AG04449 (cell line): ENCODE measurements around the gene RC3H1.

Experiments used
- CTCF ChIA-PET: fragments of 350-600 bp; formaldehyde crosslinking; extraction: SDS; loops from one replicate; lab custom pipeline; 2021; ENCODE audit warnings: antibody characterized with exemption; lab: Yijun Ruan, JAX
- POLR2A ChIA-PET: fragments of 400-600, 350-600 bp; formaldehyde crosslinking; extraction: SDS; loops from one replicate; lab custom pipeline; 2020; ENCODE audit warnings: antibody characterized with exemption, inconsistent platforms; lab: Yijun Ruan, JAX
- DNase-seq: peaks from one replicate; pipeline ENCODE4 v3.0.0-alpha.2; 2010; ENCODE audit warnings: low read depth, low spot score
- H3K4me3 ChIP-seq: 2 replicates; pipeline ENCODE4 v1.5.1; 2011; ENCODE audit warnings: low read depth, mild to moderate bottlenecking, control low read depth, low read length
- TF ChIP-seq, protein P1 (sequence below): IDR thresholded peaks from one replicate; pipeline ENCODE4 v1.5.1; 2011; ENCODE audit warnings: mild to moderate bottlenecking, moderate library complexity, low read length, control low read depth, inconsistent platforms; ENCODE audit not compliant: insufficient read depth; ENCODE audit errors: missing control alignments

The RC3H1 gene

GRCh38 chr1:173913111-173913510 lies 109.0 kb downstream of the RC3H1 start:
- no peak for DNase-seq
- no peak overlapping the region for H3K4me3 ChIP-seq
- ChIA-PET POLR2A (no interaction called here), CTCF (interaction anchor here (1.3 kb wide), 1 partner anchor 20 kb away, joined by 4 read pairs; no protein-coding TSS in a partner anchor)
- TF ChIP-seq, protein P1, sequence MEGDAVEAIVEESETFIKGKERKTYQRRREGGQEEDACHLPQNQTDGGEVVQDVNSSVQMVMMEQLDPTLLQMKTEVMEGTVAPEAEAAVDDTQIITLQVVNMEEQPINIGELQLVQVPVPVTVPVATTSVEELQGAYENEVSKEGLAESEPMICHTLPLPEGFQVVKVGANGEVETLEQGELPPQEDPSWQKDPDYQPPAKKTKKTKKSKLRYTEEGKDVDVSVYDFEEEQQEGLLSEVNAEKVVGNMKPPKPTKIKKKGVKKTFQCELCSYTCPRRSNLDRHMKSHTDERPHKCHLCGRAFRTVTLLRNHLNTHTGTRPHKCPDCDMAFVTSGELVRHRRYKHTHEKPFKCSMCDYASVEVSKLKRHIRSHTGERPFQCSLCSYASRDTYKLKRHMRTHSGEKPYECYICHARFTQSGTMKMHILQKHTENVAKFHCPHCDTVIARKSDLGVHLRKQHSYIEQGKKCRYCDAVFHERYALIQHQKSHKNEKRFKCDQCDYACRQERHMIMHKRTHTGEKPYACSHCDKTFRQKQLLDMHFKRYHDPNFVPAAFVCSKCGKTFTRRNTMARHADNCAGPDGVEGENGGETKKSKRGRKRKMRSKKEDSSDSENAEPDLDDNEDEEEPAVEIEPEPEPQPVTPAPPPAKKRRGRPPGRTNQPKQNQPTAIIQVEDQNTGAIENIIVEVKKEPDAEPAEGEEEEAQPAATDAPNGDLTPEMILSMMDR, result no peak

DNA sequence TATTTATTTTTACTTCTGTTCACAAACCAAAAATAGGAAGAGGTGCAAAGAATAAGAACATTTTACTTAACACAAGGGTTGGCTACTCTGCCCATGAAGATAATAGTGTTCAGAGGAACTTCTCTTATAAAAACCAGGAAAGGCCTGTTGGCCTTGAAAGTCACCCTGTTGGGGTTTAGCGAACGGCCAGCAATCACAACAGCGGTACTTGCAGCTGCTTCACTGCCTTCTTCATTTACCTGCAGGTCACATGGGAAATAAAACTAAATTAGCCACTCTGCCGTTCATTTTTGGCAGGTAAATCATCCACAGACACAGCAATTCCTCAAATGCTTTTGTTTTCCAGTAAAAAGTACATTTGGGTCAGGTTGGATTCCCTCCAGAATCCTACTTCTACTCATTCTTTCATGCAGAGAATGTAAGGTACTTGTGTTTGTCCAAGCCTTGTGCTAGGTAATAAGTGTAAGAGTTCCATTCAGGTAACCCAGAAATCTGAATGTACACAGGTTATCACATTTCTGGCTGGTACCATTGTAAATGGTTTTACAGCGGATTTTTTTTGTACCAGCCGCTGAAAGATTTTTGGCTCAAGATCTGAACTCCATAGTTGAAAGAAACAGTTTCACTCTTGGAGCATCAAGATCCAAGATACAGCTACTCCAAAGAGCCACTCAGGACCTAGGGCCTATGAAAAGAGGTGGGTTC lies 118.2 kb downstream of the RC3H1 start:
- TF ChIP-seq, protein P1, result no peak
- ChIA-PET POLR2A (no interaction called here), CTCF (interaction anchor here (0.9 kb wide), 1 partner anchor 10 kb away, joined by 3 read pairs; no protein-coding TSS in a partner anchor)
- DNase-seq, result no peak
- no peak overlapping the region for H3K4me3 ChIP-seq

DNA sequence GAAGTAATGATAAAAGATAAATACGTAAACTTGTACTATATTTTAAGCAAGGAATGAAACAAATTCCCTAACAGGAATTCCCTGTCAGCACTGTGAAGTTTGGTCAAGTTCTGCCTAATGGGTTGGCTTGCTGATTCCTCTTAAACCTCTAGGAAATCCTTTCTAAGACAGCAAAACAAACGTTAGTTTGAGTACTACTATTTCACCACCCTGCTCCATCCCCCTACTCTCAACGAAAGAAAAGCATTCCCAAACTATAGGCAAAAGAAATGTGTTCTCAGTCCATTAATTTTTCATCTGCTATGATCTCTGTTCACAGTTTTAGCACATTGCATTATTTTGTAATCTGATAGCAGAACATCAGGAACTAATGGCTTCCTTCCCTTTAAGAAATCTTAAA lies 121.2 kb downstream of the RC3H1 start:
- CTCF ChIA-PET, result no interaction called here

GRCh38 chr1:173900427-173900826 lies 121.7 kb downstream of the RC3H1 start:
- ChIA-PET CTCF (no interaction called here), POLR2A (no interaction called here)
- no peak for DNase-seq
- no peak overlapping the region for H3K4me3 ChIP-seq
- TF ChIP-seq, protein P1, result no peak

More for the DNA sequence above, 121.2 kb downstream of the RC3H1 start:
- no peak overlapping the region for H3K4me3 ChIP-seq
- POLR2A ChIA-PET, result no interaction called here
- TF ChIP-seq, protein P1, result no peak
- no peak for DNase-seq

- POLR2A ChIA-PET, result no interaction called here
- TF ChIP-seq, protein P1, result no peak
- no peak for DNase-seq
- no peak overlapping the region for H3K4me3 ChIP-seq
- CTCF ChIA-PET, result no interaction called here
These were observed 128.0 kb downstream of the RC3H1 start for GRCh38 chr1:173894189-173894588.

DNA sequence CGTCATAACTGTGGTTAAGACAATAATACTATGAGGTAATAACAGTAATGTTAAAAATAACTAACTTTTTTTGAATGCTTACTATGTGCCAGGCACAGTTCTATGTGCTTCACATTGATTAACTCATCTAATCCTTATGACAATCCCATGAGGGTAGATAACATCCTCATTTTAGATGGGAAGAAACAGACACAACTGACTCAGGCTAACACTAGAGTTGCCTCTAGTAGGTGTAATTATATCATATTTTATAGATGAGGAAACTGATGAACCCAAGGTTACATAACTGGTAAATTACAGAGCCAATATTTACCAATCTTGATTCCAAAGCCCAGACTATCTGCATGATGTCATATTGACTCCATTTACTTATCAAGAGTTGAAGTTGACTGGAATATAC lies 128.5 kb downstream of the RC3H1 start:
- DNase-seq, result no peak
- TF ChIP-seq, protein P1, result no peak
- H3K4me3 ChIP-seq, result no peak overlapping the region
- CTCF ChIA-PET, result no interaction called here
- POLR2A ChIA-PET, result no interaction called here
